Stimulated activated CD8-positive, alpha-beta memory T cell treated with anti-CD3 and anti-CD28 coated beads, Interleukin-12 subunit alpha, Interleukin-12 subunit beta, amount 100 ng/mL, for 24 hours (primary cell): ENCODE results near the gene LMAN1.
A peak's percentile ranks its signal among the peaks of the same experiment; 100 is the strongest.

ENCODE experiments used
- DNase-seq: peaks from one replicate; pipeline ENCODE4 v3.0.0-alpha.2; 2020; ENCODE audit errors: extremely low read depth

Gene LMAN1, protein sequence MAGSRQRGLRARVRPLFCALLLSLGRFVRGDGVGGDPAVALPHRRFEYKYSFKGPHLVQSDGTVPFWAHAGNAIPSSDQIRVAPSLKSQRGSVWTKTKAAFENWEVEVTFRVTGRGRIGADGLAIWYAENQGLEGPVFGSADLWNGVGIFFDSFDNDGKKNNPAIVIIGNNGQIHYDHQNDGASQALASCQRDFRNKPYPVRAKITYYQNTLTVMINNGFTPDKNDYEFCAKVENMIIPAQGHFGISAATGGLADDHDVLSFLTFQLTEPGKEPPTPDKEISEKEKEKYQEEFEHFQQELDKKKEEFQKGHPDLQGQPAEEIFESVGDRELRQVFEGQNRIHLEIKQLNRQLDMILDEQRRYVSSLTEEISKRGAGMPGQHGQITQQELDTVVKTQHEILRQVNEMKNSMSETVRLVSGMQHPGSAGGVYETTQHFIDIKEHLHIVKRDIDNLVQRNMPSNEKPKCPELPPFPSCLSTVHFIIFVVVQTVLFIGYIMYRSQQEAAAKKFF

DNA sequence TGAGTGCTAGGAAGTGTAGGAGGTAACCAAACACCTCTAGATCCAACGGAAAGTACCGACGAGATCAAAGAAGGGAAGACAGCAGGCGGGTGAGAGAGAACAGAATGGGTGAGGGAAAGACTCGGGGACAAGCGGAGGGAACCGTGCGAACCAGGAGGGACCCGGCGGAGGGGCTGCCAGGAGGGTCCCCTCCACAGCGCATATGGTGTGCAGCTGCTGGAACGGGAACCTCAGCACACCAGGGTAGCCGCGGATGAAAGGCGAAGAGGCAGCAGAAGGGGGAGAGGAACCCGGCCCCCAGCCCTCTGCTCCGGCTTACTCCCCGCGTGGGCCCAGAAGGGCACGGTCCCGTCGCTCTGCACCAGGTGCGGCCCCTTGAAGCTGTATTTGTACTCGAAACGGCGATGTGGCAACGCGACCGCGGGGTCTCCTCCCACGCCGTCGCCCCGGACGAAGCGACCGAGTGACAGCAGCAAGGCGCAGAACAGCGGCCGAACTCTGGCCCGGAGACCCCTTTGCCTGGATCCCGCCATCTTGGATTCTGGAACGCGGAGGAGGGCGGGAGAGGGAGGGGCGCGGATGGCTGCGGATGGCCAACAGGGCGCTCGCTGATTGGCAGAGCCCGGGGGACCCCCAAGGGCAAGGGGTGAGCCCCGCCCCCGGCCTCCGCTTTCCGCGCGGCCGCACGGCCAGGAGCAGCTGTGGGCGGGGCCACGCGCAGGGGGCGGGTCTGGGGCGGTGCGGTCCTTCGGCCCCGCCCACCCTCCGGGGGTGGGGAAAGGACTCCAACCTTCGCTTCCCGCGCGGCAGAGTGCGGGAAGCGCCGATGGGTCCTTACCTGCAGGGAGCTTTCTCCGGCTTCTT, at the start of gene LMAN1:
LMAN1 (minus strand) TSS at position 554 of the 864 bp plus-strand sequence; CDS start at position 533, 21 bp downstream.
- DNase-seq: peak; percentile 90

DNA sequence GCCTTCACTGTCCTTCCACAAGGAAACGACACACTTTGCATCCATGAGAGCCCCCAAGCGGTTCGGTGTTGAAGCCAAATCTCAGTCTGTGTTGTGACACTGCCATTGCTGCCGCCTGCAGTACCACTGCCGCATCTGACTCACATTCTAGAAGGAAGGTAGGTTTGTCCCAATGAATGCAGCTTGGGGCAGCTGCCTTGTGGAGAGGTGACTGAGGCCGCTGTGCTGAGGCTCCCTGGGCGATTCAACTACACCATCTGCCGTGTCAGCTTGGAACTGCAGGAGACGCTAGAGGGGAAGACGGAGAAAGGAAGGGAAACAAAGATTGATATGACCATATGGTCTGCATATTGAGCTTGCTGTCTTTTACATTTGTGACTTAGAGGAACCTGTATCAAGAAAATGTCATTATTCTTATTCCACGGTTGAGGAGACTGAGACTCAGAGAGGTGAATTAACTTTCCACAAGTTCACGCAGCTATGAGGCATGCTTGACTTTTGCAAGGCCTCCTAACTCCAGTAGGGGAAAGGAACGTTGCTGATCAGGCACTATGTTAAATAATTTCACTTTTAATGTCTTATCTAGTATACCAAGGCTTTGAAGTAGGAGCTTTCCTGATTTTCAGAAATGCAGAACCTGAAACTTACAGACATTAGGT, 43.5 kb upstream of the LMAN1 start:
- peak; percentile 28 for DNase-seq

DNA sequence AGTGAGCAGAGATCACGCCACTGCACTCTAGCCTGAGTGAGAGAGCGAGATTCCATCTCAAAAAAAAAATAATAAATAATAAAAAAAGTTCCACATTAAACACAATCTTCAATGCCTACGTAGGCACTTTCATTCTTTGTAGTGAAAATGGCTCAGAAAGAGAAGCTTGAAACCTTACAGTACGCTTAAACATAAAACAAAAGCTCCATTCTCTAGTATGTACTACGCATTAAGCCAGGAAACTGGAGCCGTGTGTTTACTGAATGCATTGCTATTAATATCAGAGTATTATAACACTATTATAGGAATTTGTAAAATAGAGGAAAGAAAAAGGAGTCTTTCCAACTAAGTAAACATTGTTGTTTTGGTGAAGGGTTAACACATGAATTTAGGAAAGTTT, 41.3 kb upstream of the LMAN1 start:
- no peak for DNase-seq

DNA sequence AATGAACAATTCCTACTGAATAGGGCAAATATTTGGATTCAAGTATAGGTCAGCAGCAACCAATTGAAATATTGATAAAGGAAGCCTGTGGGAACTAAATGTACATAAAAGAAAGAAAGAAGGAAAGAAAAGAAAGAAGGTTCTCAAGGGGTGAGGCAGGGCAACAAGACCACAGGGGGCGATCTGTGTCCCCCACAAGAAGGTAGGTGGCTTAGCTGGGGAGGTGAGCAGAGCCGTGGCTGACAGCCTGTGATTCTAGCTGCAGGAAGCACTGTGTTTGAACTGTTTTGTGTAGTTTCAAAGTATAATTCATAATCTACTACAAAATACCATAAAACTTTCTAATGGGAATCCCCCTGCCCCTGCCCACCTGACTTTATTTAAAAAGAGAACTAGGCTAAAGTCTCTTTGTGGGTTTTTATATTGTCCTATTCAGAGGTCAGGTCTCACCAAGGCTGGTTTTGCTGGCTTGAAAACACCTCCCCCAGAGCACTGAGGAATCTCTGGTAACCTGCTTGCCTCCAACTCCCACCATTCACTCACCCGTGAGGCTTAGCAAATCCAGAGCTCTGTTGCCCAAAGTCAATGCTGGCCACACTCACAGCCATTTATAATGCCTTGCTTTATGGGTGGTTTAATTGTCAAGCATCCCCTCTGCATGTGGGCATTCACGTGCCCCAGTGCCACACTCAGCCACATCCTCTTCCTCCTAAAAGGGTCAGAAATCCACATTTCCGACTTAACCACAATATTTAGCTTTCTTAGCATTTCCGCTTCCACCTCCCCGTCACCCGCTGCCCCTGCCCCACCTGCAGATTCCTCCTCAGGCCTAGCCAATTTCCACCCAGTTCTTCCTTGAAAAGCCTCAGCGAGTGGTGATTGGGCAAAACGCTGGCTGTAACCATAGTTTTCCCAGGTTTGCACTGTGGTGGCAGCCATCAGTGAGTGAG, 36.4 kb upstream of the LMAN1 start:
- DNase-seq: no peak

DNA sequence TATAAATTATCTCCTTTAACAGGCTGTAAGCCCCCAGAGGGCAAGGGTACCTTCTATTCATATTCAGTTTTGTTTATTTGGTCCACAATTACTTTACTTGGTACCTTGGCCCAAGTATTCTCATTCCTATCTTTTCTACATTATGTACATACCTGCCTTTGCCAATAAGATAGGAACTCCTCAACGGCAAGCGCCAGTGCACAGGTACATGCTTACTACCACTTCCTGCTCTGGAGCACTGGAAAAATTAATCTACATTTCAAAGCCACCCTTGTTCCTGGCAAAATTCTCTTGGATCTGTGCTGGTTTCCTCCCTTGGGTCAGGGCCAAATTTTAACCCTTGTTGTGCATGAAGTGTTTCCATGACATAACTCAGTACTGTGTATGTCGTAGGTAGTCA, 34.3 kb upstream of the LMAN1 start:
- no peak for DNase-seq

DNA sequence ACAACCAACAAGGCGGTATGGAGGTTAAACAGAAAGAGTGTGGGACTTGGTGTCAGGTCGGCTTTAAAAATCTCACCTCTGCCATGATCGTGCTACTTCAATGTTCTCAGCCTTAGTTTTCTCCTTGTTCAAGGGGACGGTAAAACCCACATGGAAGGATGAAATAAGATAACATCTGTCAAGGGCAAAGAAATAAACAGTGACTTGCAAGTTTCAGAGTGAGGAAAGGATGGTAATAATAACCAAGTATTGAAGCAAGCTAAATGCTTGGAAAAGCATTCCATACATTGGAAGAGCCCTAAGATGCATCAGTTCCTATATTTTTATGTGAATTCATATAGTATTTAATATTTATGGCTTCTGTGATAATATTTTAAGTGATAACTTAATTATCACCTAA, 29.8 kb upstream of the LMAN1 start:
- DNase-seq: no peak

DNA sequence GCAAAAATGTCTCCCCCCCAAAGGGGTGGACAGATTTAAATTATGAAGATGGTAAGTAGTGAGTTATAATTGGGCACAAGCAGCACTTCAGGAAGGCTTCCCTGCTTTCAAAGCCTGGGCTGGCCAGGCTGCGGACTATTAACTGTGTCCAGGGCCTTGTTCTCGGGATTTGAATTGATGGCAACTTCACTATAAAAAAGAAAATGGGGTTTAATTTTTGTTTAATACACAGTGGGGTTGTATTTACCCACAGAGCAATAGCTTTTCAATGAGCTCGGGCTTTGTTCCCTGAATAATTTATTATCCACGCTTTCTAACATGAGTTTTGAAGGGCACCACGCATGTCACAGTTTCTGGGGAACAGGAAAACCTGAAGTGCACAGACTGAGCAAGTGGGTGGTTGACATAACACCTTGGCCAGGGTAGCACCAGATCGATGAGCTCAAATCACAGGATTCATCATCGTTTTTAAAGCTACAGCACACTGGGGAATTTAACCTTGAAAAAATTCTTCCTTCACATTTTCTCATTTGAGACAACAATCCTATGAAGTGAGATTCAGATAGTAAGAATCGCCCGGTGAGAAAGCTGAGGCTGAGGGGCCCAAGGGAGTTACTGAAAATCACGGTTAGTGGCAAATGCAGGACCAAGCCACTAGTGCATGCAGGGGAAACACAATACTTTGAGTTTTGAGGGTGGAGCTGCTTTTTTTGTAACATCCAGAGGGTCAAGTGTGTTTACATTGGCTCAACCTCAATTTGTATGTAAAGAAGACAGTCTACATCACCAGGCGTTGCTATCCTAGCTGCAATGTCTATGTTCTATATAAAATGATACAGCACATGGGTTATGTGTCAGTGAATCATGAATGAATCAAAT, 28.9 kb upstream of the LMAN1 start:
- no peak for DNase-seq

DNA sequence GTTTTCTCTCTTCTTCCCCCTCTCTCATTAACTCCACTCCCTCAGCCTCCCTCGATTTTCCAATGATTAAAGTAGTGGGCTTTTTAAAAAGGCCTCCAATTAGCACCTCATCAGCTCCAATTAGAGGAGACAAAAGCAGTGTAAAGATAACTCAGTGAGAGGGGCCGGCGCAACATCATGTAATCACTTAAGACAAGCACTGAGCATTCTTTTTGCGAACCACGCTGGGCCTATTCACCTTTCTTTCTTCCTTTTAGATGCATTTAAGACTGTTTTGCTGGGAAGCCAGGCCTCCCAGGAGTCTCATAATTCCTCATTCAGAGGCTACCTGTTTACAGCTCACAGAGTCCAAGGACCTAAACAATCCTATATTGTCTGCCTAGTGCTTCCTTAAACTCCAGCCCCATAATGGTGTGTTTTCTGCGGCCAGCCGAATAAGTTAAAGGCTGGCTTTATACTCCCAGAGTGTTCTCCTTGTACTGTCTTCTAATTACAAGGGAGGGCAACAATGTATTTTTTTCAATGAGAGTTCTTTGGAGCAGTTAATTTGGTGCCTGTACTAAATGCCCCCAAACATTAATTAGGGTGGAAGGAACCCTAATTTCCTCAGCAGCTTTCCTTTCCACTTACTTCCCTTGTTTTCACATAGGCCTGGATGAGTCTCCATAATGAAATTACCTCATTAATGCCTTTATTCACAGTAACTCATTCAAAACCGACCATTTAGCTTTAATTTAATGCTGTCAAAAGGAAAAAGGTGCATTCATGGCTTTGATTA, 28.0 kb upstream of the LMAN1 start:
- DNase-seq: no peak

DNA sequence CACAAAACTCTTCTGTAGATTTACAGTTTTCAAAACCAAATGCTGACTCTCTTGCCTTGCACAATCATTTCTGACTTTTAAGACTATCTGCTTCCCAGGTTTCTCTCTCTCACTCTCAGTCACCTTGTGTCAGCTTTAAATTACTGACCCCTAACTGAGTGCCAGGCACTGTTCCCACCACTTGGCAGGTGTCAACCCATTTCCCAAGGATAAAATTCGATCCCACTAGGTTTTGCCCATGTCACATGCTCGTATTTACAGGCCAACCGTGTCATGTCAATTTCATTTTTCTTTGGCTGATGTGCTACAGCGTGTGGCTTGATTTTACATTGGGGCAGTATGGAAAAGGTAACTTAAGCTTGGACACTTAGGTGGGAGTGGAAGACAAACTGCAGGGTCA, 26.1 kb upstream of the LMAN1 start:
- DNase-seq: no peak

DNA sequence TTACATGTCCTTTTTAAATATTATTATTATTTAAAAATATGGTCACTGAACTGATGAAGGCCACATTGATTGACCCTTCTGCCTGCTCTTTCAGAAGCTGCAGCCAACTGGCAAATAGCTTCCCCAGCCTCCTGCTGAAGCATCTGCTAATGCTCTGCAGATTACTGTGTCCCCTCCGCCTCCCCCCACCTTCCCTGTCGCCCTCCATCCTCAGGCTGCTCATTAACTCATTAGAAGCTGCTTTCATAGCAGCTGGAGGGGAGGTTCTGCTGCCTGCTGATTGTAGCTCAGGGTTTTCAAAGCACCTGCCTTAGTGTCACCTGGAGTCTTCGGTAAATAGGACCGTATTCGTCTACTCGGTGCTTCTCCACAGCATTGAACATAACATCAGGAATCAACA, 24.8 kb upstream of the LMAN1 start:
- no peak for DNase-seq

DNA sequence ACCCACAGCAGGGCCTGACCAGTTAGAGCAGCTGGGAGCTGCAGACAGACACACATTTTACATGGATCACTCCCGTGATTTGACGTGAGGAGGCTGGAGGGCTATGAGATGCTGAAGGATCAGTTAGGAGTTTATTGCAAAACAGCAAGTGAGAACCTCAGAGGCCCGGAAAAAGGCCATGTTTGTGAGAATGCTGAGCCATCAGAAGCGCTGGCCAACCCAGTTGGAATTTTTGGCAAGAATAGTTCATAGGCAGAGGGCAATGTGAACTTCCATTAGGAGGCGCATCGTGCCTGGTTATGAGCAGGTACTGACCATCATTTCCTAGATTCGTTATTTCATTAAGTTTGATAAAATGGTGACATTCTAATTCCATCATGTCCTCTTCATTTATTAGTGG, 23.3 kb upstream of the LMAN1 start:
- no peak for DNase-seq

DNA sequence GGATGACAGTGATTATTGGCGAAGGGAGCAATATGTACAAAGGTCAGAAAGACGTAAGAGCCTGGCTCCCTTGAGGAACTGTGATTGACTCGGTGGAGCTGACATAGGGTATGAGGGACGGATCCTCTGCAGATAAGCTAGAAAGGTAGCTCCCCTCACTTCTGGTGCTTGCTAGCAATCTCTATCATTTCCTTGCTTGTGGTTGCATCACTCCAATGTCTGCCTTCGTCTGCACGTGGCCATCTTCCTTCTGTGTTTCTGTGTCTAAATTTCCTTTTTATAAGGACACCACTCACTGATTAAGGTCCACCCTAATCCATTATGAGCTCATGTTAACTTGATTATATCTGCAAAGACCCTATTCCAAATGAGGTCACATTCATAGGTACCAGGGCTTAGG, 22.9 kb upstream of the LMAN1 start:
- DNase-seq: no peak

DNA sequence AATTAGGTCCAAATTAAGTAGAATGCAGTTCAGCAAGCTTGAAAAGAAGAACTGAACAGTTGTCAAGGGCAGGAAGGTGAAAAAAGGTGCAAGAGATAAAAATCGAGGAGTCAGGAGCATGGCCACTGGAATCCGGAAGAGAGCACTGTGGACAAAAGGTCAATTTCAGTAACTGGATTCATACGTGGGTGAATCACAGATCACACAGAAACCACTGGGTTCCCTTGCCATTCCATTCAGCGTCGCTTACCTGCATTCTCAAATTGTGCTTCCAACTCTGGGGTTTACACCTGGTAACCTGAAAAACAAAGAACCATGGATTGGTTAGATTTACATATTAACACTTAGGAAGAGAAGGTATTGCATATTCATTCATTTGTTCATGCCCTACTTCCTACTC, 21.6 kb upstream of the LMAN1 start:
- DNase-seq: no peak

DNA sequence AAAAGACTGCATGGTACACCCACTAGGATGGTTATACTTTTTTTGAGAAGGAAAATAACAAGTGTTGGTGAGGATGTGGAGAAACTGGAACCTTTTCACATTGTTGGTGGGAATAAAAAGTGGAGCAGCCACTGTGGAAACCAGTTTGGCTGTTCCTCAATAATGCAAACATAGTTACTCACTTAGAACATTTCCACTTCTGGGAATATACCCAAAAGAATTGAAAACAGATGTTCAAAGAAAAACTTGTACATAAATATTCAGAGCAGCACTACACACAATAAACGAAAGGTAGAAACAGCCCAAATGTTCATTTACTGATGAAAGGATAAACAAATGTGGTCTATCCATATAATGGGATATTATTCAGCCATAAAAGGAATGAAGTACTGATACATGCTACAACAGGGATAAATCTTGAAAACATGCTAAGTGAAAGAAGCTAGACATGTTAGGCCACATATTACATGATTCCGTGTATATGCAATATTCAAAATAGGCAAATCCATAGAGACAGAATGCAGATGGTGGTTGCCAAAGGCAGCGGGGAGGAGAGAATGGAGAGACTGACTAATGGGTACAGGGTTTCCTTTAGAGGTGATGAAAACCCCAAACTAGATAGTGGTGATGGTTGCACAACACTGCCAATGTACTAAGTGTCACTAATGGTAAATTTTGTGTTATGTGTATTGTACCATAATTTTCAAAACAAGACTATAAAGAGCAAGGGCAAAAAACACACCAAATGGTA, 20.9 kb upstream of the LMAN1 start:
- DNase-seq: no peak

DNA sequence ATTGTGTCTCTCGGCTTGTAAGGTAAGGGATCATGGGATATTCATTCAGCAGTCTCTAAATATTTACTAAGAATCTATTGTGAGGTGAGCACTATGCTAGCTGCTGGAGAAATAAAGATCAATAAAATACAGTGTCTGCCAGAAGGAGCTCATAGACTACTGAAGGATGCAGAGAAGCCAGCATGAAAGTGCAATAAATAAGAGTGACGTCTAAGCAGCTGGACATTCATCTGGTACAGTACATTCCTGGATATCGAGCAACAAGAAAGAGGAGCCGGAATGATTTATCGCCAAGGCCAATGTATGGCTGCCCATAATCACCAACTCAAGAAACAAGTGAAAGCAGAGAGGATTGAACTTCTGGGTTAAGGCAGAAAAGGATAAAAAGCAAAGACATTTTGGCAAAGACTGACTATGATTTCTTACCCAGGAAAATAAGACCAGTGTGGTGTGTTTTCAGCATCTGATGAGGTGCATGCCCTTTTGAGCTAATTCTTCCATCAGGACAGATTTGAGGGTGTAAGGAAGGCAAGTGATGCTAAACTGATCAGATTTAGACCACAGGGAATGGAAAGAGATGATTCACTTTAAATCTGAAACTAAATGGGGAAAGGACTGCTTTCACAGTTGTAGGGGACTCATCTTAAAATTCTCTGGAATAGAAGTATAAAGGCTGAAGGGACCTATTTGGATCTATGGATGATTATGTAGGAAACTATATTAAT, 18.7 kb upstream of the LMAN1 start:
- DNase-seq: no peak

DNA sequence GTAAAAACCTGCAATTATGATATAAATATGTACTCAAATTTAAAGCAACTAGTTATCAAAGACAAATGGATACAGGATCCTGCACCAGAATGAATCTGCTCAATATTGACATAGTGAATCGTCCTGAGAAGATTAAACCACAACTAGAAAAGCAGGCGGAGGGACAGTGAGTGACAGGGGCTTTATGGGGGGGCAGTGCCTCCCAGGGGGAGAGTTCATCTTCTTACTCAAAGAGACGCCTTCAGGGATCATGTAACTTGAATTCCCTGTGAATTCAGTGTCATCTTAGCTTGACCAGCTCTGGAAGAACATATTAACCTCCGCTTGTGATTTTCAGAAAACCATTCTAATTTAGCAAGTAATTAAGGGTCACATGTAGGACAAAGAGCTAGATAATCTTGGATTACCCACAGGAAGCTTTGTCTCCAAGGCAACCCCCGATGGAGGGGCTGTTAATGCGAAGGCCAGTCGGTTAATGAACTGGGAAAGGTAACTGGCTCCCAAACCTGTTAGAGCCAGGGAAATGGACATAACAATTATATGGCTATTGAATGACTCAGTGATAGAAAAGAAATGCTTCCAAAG, 17.4 kb upstream of the LMAN1 start:
- no peak for DNase-seq

DNA sequence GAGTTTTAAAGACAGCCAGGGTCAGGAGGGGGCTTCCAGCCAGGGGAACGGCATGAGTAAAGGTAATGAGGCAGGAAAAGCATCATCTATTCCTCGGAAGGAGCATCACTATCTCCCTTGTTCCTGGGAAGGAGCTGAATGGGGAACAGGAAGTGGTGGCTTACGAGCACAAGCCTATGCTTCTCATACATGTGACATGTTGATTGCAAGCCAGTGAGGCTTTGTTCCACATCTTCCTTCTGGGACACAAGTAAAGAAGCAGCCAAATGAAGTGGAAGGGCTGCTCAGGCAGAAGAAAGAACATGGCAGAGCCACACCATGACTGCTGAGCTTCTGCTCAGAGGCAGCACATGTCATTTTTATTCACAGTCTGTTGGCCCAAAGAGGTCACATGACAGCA, 15.1 kb upstream of the LMAN1 start:
- no peak for DNase-seq

DNA sequence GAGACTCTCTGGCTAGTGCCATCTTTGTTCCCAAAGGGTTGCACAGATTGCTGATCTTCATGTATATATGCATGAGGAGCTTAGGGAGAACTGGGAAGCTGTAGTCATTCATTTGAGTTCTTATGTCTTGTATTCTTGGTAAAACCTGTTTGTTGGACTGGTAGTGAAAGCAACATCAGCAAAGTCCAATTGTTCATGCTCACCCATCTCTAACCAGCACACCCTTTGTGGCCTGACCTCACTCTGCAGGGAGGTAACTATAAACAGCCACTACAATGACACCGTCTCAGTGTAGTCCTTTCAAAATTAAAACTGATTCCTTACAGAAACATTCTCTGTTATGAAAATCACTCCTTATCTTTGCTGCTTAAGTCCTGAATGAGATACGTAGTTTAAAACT, 13.9 kb upstream of the LMAN1 start:
- no peak for DNase-seq
